SJSA1 (cell line): ENCODE results near the gene FXYD6. TPM values are rescaled to one million over a fixed set of nuclear protein-coding genes. Genes with fewer than 3 reads are reported as not detected.

Source experiments
- DNase-seq, 2 experiments: peaks; one replicate each; pipeline ENCODE4 v3.0.0-alpha.2; 2015 to 2020; ENCODE audit warnings: low spot score in 2 of 2, low read depth in 1 of 2
- H3K27ac ChIP-seq: fragments of 250-450 bp; sonication (Bioruptor Pico); 2 replicates; pipeline ENCODE4 v1.5.1; 2020; ENCODE audit warnings: mild to moderate bottlenecking, moderate library complexity
- H3K27me3 ChIP-seq: fragments of 250-450 bp; sonication (Bioruptor Pico); replicated peaks from 2 replicates; pipeline ENCODE4 v1.5.1; 2020; ENCODE audit warnings: mild to moderate bottlenecking, moderate library complexity
- H3K36me3 ChIP-seq: fragments of 250-450 bp; sonication (Bioruptor Pico); 2 replicates; pipeline ENCODE4 v1.5.1; 2020; ENCODE audit warnings: mild to moderate bottlenecking
- H3K4me1 ChIP-seq: fragments of 250-450 bp; sonication (Bioruptor Pico); replicated peaks from 2 replicates; pipeline ENCODE4 v1.6.1; 2021; ENCODE audit warnings: mild to moderate bottlenecking
- H3K4me3 ChIP-seq: fragments of 250-450 bp; sonication (Bioruptor Pico); 2 replicates; pipeline ENCODE4 v1.5.1; 2020; ENCODE audit warnings: mild to moderate bottlenecking
- H3K9me3 ChIP-seq: fragments of 250-450 bp; sonication (Bioruptor Pico); replicated peaks from 2 replicates; pipeline ENCODE4 v1.5.1; 2020; ENCODE audit warnings: mild to moderate bottlenecking
- total RNA-seq: library from RNA; depleted of rRNA; stranded (reverse); fragments of >200 nt; shearing (Covaris generic); gene quantifications from 2 replicates; pipeline ENCODE4 v1.2.3, GENCODE V29; 2014

FXYD6 gene
- total RNA-seq, 1 experiment from 2014 or later: 0.05 TPM

DNA sequence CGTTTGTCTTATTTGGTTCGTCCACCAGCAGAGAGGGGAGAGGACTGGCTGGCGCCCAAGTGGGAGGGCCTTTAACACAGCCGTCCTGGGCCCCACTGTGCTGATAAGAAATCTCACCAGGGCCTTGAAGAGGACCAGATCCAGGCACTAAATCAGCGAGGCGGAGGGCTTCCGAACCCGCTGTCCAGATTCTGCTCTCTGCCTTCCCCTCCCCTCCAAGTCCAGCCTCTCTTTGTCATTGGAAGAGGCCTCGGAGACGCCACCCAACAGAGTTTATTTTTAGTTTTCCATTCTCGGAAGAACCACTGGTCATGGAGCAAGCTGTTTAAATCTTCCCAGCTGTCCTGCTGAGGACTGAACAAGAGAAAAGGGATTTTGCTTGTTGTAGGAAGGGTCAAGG is 9.3 kb upstream of the FXYD6 start:
- no peaks in the 10 kb centered on the region for H3K27me3 ChIP-seq
- H3K9me3 ChIP-seq: no peaks in the 10 kb centered on the region
- no peaks in the 10 kb centered on the region for H3K4me1 ChIP-seq
- no peak for DNase-seq
- no peaks in the 10 kb centered on the region for H3K36me3 ChIP-seq
- H3K27ac ChIP-seq: no peak overlapping the region
- H3K4me3 ChIP-seq: no peak overlapping the region

DNA sequence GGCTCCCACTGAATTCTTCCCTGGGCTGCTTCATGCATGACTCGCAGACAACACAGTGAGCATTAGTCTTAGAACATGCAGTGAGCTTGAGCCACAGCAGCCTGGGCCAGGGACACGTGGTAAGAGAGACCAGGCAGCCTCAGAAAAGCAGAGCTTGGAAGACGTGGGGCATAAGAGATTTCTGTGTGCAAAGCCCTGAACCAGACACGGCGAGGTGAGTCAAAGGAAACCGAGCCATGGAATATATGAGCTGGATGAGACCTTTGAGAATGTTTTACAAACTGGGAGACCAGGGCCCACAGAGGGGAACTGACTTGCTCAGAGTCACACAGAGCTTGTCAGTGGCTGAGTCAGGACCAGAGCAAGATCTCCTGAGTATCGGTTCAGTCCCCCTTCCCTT is 8.5 kb upstream of the FXYD6 start:
- Histone ChIP-seq H3K36me3 (no peaks in the 10 kb centered on the region), H3K27me3 (no peaks in the 10 kb centered on the region), H3K4me3 (no peak overlapping the region), H3K4me1 (no peaks in the 10 kb centered on the region), H3K9me3 (no peaks in the 10 kb centered on the region), H3K27ac (no peak overlapping the region)
- DNase-seq: no peak

- Histone ChIP-seq H3K36me3 (no peaks in the 10 kb centered on the region), H3K9me3 (no peaks in the 10 kb centered on the region), H3K27me3 (no peaks in the 10 kb centered on the region), H3K4me1 (no peaks in the 10 kb centered on the region), H3K27ac (no peak overlapping the region), H3K4me3 (no peak overlapping the region)
- DNase-seq: no peak
Observed at GRCh38 chr11:117883063-117883462, 6.6 kb upstream of the FXYD6 start.

DNA sequence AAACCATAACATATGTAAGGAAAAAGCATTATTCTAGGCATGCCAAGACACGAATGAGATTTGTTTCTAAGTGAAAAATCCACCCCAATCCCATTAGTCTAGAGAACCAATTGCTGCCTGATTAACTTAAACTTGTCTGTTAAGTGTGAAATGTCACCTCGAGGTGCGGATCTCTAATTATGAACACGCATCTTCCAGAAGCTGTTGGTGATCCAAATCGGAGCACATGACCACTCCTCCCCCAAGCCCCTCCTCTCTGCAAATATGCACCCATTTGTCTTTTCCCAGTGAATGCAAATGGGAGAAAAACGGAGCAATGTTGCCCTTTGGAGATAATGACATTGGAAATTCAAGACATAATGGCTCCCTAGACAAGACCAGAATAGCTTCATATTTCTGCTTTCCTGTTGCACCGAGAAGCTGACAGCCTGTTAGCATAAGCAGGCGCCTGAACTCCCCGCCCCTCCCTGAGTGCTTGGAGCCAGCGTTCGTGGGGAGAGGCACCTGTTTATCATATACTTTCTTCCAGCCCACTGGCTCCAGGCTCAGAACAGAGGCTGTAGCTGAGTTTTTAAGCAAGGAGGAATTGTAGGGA is 6.0 kb upstream of the FXYD6 start:
- H3K36me3 ChIP-seq: no peaks in the 10 kb centered on the region
- H3K27ac ChIP-seq: no peak overlapping the region
- H3K4me3 ChIP-seq: no peak overlapping the region
- DNase-seq: no peak
- H3K9me3 ChIP-seq: no peaks in the 10 kb centered on the region
- H3K27me3 ChIP-seq: no peaks in the 10 kb centered on the region
- H3K4me1 ChIP-seq: no peaks in the 10 kb centered on the region

DNA sequence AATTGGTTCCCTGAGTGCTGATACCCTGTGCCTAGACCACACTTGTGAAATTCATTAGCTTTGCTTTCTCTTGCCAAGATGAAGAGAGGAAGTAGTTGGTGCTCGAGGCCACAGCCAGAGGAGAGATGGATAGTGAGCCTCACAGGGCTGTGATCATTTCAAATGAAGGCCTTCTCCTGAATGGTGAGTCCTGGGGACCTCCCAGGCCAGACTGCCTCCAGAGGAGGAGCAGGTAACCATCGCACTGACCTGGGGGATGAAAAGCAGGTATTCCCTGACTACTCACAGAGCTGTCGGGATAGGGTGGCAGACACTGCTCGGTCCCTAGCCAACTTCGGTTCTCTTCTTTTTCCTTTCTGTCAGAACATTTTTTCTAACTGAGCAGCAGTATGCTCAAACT is 4.8 kb upstream of the FXYD6 start:
- H3K36me3 ChIP-seq: no peaks in the 10 kb centered on the region
- H3K4me3 ChIP-seq: no peak overlapping the region
- H3K27ac ChIP-seq: no peak overlapping the region
- no peaks in the 10 kb centered on the region for H3K4me1 ChIP-seq
- DNase-seq: no peak
- no peaks in the 10 kb centered on the region for H3K27me3 ChIP-seq
- H3K9me3 ChIP-seq: no peaks in the 10 kb centered on the region

DNA sequence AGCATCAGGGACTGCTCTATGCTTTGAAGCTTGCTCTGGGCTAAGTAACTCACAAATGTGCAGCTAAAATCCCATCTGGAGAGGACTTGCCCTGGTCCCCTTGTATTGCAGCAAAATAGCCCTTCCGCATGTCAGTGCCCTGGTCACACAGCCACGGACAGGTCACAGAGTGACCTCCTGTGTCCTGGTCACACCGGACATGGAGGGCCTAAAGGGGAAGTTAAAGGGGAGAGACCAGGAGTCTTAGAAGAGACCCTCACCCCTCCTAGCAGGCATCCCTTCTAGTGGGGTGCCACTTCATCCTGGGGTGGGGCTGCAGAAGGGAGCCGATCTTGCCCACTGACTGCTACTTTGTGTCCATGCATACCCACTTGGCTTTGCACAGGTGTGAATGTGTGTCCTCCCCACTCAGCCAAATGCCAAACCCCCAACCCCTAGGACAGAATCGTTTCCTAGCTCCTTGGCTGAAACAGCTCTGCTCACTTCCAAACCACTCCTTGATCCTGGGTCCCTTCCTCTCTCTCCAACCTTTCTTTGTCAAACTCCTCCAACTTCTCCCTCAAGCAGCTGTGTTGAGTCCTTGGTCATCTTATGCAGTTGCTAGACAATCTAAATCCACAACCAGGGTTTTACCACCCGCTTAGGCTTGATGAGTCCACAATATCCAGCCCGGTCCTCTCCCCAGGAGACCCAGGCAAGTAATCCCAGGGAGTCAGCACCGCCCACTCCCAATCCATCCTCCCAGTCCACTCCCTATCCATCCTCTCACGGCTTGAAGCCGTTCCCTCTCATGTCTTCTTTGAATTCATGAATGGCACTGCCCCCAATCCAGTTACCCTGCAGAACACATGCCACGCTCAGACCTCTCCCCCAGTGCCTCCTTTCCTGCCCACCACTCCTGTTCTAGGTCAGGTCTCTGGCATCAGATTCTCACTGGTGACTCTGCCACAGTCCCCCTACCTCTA is 3.3 kb upstream of the FXYD6 start:
- Histone ChIP-seq H3K27ac (no peak overlapping the region), H3K9me3 (no peaks in the 10 kb centered on the region), H3K4me1 (no peaks in the 10 kb centered on the region), H3K36me3 (no peaks in the 10 kb centered on the region), H3K4me3 (no peak overlapping the region), H3K27me3 (peaks cover 10% of the 10 kb centered on the region; the same call in 1 of the 2 replicates)
- DNase-seq: no peak

DNA sequence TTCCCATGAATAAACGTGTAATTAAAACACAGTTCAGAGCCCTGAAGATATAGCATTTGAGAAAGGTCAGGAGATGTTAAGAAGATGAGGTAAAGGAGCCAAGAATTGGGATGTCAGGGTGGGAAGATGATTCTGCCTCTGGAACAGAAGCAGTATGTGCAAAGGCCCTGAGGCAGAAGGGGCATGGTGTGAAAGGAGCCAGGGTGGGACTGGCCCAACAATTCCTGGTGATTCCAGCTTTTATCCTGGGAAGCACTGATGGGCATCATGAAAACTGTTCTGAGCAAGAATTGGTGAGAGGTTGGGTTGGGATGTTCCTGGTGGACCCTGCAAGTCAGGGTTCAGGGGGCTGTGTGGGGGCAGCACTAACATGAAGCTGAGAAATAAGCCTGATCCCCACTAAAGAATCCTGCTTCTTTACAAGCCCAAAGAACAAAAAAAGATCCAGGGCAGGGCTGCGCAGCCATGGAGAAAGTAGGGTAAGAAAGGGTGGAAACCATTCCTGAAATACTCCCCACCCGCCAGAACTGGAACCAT is 2.5 kb upstream of the FXYD6 start:
- DNase-seq: no peak
- Histone ChIP-seq H3K4me1 (no peaks in the 10 kb centered on the region), H3K27ac (no peak overlapping the region), H3K4me3 (no peak overlapping the region), H3K27me3 (peaks cover 10% of the 10 kb centered on the region; the same call in 1 of the 2 replicates), H3K36me3 (no peaks in the 10 kb centered on the region), H3K9me3 (no peaks in the 10 kb centered on the region)

DNA sequence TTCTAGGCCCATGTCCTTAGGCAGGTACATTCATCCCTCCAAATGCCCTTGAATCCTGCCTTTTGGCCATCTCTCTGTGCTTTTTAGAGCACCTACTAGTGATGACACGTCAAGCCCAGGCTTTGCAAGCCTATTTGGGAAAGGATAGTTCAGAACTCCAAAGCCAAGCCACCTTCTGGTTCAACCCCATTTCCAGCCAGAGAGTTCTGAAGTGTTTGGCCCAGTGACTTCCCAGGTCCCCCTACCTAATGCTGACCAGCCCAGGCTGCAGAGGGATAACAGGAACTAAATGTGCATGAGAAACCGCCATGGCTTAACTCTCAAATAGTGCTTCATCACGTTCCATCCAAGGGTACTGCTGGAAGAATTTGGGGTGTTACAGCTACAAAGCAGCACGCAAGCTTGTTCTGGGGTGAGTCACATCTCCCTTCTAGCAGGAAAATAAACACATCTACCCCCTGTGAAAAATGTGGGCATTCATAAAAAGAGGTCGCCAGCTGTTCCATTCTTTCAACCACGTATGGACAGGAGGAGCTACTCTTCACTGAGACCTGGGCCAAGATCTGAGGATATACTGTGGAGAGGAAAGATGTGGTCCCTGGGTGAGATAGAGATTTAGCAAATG is 2.0 kb upstream of the FXYD6 start:
- Histone ChIP-seq H3K27ac (no peak overlapping the region), H3K27me3 (peaks cover 10% of the 10 kb centered on the region; the same call in 1 of the 2 replicates), H3K4me1 (no peaks in the 10 kb centered on the region), H3K36me3 (no peaks in the 10 kb centered on the region), H3K4me3 (no peak overlapping the region), H3K9me3 (no peaks in the 10 kb centered on the region)
- DNase-seq: no peak

DNA sequence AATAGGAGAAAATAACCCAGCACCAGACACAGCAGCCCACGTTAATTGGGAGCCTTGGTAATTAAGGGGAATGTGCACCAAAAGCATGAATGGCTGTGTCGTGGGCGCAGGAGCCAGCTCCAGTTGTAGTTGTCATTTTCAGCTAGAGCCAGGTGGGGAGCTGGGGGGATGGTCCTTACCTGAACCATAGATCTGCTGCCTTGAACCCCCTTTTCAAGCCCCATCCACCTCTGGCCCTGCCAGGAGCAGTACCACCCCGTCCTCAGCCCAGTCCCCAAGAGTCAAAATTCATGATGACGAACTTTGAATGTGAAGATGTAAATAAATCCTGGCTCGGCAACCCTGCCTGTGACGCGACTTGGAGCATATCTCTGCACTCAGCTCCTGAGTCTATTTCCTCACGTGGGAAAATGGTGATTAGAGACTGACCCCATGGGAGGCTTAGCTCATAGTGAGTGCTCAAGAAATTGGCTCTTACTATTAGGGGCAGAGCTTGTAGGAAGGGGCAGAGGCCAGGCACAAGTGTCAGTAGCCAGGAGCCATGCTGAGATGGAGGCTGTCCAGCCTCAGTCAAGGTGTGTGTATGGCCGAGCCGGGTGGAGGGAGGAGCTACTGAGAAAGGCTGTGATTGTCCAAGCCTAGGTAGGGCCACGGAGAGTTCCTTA is 794 bp upstream of the FXYD6 start:
- DNase-seq: no peak
- H3K36me3 ChIP-seq: no peaks in the 10 kb centered on the region
- no peak overlapping the region for H3K4me3 ChIP-seq
- no peaks in the 10 kb centered on the region for H3K9me3 ChIP-seq
- H3K27ac ChIP-seq: no peak overlapping the region
- peaks cover 10% of the 10 kb centered on the region; the same call in 1 of the 2 replicates for H3K27me3 ChIP-seq
- no peaks in the 10 kb centered on the region for H3K4me1 ChIP-seq

- Histone ChIP-seq H3K27me3 (peaks cover 10% of the 10 kb centered on the region; the same call in 1 of the 2 replicates), H3K4me1 (no peaks in the 10 kb centered on the region), H3K36me3 (no peaks in the 10 kb centered on the region), H3K27ac (no peak overlapping the region), H3K9me3 (no peaks in the 10 kb centered on the region), H3K4me3 (no peak overlapping the region)
- DNase-seq: no peak
Observed at GRCh38 chr11:117876059-117876340, 458 bp downstream of the FXYD6 start.

DNA sequence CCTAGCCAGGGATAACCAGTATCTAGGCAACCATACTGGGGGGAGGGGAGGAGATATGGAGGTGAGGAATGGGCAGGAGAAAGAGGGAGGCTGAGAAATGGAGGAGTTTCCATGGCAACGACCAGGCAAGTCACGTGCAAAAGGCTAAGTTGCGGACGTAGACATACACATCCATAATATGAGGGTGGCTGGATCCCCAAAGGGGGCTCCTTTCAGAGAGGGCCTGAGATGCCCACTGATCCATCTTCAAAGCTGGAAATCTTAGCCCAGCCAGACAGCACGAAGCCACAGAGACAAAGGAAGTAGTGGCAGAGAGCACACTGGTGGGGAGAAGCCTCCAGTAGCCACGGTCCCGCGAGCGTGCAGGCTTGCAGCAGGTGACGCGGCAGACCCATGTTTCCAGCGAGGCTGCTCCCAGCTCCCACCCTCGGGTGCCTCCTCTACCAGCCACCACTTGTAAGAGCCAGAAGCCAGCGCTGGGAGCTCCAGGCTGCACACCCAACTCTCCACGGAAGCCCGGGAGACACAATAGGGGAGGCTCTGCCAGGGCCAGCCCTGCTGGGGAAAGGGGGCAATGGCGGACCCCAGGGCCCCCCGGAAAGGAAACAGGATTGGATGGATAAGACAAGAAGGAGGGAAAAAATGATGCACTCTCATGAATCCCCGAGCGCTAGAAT is 938 bp downstream of the FXYD6 start:
- no peak overlapping the region for H3K27ac ChIP-seq
- H3K27me3 ChIP-seq: peaks cover 10% of the 10 kb centered on the region; the same call in 1 of the 2 replicates
- no peaks in the 10 kb centered on the region for H3K36me3 ChIP-seq
- H3K4me3 ChIP-seq: no peak overlapping the region
- H3K9me3 ChIP-seq: no peaks in the 10 kb centered on the region
- no peak for DNase-seq
- no peaks in the 10 kb centered on the region for H3K4me1 ChIP-seq

GRCh38 chr11:117874910-117875381 is 1.5 kb downstream of the FXYD6 start:
- DNase-seq: no peak
- peaks cover 10% of the 10 kb centered on the region; the same call in 1 of the 2 replicates for H3K27me3 ChIP-seq

More at GRCh38 chr11:117874910-117875381, 1.5 kb downstream of the FXYD6 start:
- no peaks in the 10 kb centered on the region for H3K36me3 ChIP-seq
- H3K4me1 ChIP-seq: no peaks in the 10 kb centered on the region
- no peak overlapping the region for H3K4me3 ChIP-seq
- H3K27ac ChIP-seq: no peak overlapping the region
- H3K9me3 ChIP-seq: no peaks in the 10 kb centered on the region
